Mesothelial cell of epicardium (in vitro differentiated cells): ENCODE measurements around the gene ZFR2. TPM values are rescaled to one million over a fixed set of nuclear protein-coding genes. Genes with fewer than 3 reads are reported as not detected.

ENCODE experiments used
- DNase-seq, 2 experiments: peaks; one replicate each; pipeline ENCODE4 v3.0.0; 2021; ENCODE audit warnings: low spot score in 2 of 2; ENCODE audit not compliant: unreplicated experiment in 2 of 2
- H3K27ac Mint-ChIP-seq: 2 replicates; pipeline ENCODE4 v1.8.0; 2021; ENCODE audit warnings: mixed read lengths
- H3K27me3 Mint-ChIP-seq: 2 replicates; pipeline ENCODE4 v1.8.0; 2021; ENCODE audit warnings: low read depth, mixed read lengths
- H3K36me3 Mint-ChIP-seq: 2 replicates; pipeline ENCODE4 v1.8.0; 2021; ENCODE audit warnings: mixed read lengths
- H3K4me1 Mint-ChIP-seq: 2 replicates; pipeline ENCODE4 v1.8.0; 2021; ENCODE audit warnings: mixed read lengths
- H3K4me3 Mint-ChIP-seq: 2 replicates; pipeline ENCODE4 v1.8.0; 2021; ENCODE audit warnings: mild to moderate bottlenecking, moderate library complexity, mixed read lengths
- H3K9me3 Mint-ChIP-seq: 2 replicates; pipeline ENCODE4 v1.8.0; 2021; ENCODE audit warnings: mixed read lengths
- total RNA-seq: library from RNA; stranded (reverse); gene quantifications from 3 replicates; pipeline ENCODE4 v1.2.1, GENCODE V29; 2021
- TF ChIP-seq, protein P1 (sequence below): fragments of 200-600 bp; sonication (generic); IDR thresholded peaks from one replicate; pipeline ENCODE4 v1.5.0; 2021; ENCODE audit warnings: antibody characterized with exemption; ENCODE audit not compliant: unreplicated experiment

Gene ZFR2
- total RNA-seq, 1 donor from 2014 or later, result 3.6 TPM

DNA sequence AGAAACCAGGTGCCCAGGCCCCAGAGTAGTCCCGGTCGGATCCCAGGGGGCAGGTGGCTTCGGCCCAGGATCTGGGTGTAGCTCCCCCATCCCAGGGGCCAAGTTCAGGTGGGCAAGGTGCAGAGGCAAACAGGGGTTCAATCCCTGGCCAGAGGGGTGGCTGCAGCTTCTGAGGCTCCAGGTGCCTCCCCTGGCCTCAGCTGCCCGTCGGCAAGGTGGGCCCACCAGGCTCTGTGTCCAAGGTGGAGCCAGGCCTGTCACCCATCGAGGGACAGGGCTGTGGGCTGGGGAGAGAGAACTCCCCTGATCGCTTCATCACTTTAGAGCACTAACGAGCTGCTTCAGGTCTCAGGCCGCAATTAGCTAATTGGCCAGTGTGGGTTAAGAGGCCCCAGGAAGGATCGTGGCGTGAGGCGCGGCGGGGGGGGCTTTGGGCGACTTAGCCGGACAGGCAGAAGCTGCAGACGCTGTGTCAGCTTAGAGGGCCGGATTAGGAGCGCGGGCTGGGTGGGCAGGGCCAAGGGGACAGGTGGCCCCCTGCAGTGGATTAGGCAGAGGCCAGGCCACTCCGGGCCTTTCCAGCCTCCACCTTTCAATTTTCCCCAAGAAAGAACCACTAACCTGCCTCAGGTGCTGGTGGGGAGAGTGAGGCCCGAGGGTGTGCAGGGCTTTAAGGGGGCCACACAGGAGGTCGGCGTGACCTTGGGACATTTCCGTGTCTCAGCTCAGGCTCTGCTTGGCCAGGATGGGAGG, 94.0 kb downstream of the ZFR2 start:
- H3K4me3 Mint-ChIP-seq, result no peak overlapping the region
- H3K27ac Mint-ChIP-seq, result no peak overlapping the region
- no peaks in the 10 kb centered on the region for H3K27me3 Mint-ChIP-seq
- TF ChIP-seq, protein P1, sequence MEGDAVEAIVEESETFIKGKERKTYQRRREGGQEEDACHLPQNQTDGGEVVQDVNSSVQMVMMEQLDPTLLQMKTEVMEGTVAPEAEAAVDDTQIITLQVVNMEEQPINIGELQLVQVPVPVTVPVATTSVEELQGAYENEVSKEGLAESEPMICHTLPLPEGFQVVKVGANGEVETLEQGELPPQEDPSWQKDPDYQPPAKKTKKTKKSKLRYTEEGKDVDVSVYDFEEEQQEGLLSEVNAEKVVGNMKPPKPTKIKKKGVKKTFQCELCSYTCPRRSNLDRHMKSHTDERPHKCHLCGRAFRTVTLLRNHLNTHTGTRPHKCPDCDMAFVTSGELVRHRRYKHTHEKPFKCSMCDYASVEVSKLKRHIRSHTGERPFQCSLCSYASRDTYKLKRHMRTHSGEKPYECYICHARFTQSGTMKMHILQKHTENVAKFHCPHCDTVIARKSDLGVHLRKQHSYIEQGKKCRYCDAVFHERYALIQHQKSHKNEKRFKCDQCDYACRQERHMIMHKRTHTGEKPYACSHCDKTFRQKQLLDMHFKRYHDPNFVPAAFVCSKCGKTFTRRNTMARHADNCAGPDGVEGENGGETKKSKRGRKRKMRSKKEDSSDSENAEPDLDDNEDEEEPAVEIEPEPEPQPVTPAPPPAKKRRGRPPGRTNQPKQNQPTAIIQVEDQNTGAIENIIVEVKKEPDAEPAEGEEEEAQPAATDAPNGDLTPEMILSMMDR, result no peak
- peaks cover 5% of the 10 kb centered on the region for H3K4me1 Mint-ChIP-seq
- DNase-seq, result no peak
- no peaks in the 10 kb centered on the region for H3K36me3 Mint-ChIP-seq
- H3K9me3 Mint-ChIP-seq, result no peaks in the 10 kb centered on the region

DNA sequence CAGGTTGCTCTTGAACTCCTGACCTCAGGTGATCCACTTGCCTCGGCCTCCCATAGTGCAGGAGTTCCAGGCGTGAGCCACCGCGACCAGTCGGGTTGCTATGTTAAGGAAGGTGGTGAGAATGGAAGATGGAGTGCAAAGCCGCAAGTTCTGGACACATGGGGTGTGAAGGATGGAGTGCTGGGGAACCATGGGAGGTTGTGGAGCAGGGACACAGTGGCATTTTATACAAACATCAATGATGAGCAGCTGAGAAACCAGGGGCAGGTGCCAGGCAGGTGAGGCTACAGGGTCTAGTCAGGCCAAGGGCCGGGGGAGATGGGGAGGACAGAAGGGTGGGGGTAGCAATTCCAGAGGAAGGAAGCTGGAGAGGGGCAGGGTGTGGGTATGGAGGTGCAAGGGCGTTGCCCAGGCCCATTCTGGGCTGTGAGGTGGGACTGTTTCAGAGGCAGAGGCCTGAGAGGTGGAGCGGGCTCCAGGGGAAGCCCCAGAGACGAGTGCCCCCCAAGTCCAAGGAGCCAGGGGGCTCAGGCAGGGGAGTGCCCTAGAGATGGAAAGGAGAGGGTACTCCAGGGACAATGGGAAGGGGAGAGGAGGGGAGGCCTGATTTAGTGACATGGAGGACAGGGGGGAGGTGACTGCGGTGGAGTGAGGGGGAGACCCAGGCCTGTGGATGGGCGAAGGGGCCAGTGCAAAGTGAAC, 94.9 kb downstream of the ZFR2 start:
- no peak overlapping the region for H3K27ac Mint-ChIP-seq
- no peak overlapping the region for H3K4me3 Mint-ChIP-seq
- H3K9me3 Mint-ChIP-seq, result no peaks in the 10 kb centered on the region
- no peak for DNase-seq
- H3K4me1 Mint-ChIP-seq, result peaks cover 5% of the 10 kb centered on the region
- H3K36me3 Mint-ChIP-seq, result peaks cover 1% of the 10 kb centered on the region
- H3K27me3 Mint-ChIP-seq, result no peaks in the 10 kb centered on the region
- TF ChIP-seq, protein P1, result no peak

DNA sequence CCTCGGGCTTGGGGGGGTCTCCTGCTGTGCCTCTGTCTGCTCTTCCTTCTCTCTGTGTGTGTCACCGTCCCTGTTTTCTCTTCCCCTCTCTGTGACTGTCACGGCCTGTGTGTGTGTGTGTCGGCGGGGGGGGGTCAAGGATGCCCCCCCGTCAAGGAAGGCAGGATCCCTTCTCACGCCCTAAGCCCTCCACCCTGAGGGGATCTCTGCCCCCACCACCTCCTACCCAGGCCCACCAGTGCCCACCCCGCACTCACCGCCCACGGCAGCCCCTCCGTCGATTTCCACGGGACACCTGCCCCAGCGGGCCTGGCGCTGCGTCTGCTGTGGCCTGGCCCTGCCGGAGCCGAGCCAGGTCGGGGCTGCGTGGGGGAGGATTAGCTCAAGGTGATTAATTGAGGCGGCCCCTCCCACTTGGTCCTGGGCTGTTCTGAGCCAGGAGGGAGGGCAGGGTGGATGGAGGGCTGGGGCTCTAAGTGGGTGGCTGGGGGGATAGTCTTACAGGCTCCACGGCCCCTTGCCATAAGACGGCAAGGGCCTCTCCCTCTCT, 96.9 kb downstream of the ZFR2 start, which contains the start of gene RAX2:
Gene RAX2, minus strand, starts transcription at position 323 of the 550 bp plus-strand sequence. CDS start 486 bp downstream, outside the sequence.
- H3K27ac Mint-ChIP-seq, result no peak within 1 kb of the TSS

DNA sequence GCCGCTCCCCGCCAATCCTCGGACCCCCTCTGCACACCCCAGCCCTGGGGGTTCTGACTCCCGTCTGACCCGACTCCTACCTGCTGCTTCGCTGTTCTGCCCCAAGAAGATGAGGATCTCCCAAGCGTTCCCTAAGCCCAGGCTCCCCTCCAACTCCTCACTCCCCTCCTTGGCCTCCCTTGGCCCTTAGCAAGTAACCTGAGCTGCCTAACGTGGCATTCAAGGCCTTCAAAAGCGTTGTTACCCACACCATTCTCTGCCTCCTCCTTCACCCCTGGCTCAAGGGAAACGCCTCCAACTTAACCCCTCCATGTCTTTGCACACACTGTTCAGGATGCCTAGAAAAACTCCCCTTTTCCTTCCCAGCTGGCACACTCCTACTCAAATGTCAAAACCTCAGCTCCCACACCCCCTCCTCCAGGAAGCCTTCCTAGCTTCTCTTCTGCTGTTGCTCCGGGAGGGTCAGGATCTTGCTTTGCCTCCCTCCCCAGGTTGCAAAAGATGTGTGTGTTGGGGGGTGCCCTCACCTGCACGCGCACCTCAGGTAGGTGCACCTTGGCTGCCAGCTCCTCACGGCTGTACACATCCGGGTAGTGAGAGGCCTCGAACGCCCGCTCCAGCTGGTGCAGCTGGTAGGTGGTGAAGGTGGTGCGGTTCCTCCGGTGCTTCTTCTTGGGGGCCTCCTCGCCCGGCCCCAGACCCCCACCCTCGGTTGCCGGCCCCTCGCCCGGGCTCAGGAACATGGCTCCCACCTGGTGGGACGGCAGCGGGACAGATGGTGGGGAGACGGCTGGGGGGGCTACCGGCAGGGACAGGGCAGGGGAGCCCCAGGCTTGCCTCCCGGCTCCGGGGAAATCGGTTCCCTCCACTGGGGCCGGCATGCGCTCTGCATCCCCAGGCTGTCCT, 97.6 kb downstream of the ZFR2 start:
- no peaks in the 10 kb centered on the region for H3K9me3 Mint-ChIP-seq
- H3K4me1 Mint-ChIP-seq, result peaks cover 5% of the 10 kb centered on the region
- peaks cover 8% of the 10 kb centered on the region for H3K36me3 Mint-ChIP-seq
- TF ChIP-seq, protein P1, result no peak
- no peaks in the 10 kb centered on the region for H3K27me3 Mint-ChIP-seq
- no peak overlapping the region for H3K27ac Mint-ChIP-seq
- H3K4me3 Mint-ChIP-seq, result no peak overlapping the region
- no peak for DNase-seq

More for the DNA sequence above, 96.9 kb downstream of the ZFR2 start, which contains the start of gene RAX2:
- H3K9me3 Mint-ChIP-seq, result no peaks in the 10 kb centered on the region
- peaks cover 5% of the 10 kb centered on the region for H3K4me1 Mint-ChIP-seq
- DNase-seq, result no peak
- H3K27me3 Mint-ChIP-seq, result no peaks in the 10 kb centered on the region
- no peak within 1 kb of the TSS for H3K4me3 Mint-ChIP-seq
- TF ChIP-seq, protein P1, result no peak
- peaks cover 4% of the 10 kb centered on the region for H3K36me3 Mint-ChIP-seq
